ENCODE results near the gene TNFRSF19.

Gene TNFRSF19

DNA sequence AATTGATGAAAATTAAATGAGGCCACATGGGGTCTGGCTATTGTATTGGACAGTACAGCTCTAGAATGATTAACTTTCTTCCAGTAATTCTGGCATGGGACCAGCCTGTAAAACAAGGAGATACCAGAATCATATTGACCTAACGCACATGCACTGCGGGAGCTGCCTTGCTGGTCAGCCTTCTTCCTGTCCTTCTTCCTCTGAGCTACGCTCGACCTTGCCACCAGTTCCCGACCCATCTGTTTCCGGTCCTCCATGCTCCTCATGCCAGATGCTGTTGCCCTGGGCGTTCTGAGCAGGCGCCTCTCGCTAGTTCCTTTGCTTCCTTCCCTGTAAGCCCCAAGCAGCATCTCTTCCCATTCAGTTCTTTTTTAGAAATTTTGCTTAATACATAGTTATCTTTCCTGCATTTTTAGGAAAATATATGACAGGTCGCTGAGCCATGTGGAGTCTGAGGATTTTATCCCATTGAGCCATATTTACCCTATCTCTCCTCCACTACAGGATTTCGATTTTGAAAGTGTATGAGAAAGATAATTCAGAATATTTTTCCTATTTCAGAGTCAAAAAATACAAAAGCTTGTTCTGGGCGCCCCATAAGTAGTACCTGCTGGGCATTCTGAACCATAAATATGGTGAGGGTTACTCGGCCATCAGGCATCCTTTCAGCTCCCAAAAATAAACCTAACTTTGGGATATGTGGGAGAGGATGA lies 38.6 kb downstream of the TNFRSF19 start:
- no peak for DNase-seq

DNA sequence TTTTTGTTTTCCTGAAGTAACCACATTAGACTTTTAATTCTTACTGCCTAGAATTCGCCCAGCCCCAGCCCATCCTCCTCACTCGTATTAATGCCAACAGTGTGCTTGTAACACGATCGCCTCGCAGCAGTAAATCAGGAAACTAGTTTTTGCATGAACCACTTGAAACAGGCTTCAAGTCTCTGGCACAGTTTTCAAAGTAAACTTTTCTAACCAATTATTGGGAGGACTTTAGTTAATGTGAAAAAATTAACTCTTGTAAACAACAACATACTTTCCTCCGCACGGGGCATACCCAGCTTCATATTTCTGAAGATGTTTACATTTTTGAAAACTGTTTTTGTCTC lies 39.2 kb downstream of the TNFRSF19 start:
- no peak for DNase-seq

DNA sequence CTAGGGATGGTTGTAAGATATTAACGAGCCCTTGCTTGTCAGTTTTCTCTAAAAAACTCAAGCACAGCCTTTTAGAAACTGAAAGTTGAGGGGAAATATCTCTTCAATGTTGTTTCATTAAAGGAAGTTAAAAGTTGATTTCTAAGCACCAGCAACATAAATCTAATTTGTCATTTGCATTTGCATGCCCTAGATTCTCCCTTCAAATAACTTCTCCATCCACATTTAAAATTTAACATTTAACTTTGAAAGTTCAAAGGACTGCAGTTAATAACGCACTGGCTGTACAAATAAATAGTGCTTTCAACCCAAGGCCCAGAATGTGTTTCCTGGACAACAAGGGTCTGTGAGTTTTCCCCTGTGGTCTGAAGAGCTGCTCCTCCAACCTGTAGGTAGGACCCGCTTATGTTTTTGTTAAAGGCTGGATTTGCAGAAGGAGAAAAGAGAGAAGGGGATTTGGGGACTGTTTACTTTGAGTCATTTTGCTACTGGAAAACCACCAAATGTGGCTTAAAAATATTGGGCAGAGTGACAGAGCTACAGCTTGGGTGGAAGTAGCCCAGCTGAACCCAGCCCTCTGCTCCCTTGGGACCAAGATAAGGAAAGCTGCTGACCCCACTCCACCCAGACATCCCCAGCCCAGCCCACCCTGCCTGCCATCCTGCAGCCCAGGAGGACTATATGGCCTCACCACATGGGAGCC lies 39.8 kb downstream of the TNFRSF19 start:
- no peak for DNase-seq

DNA sequence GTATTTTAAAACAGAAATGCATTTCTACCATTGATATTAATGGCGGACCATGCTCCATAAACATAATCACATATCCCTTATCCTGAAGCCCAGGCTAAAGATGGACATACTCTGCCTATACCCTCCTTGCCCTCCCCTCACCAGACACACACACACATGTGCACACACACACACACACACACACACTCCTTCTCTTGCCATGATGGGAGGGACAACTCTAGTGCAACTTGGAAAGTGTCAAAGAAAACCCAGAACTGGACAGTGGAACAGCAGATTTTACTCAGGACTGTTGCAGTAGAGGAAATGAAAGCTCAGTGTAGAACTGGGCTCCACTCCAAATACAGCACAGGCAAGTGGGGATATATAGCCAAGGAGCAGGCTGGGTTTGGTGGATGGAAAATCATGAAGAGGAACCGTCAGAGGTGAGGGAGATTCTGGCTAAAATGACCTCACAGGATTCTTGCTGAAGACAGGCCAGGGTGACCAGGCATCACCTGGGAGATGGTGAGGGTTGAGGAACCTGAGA lies 40.8 kb downstream of the TNFRSF19 start:
- no peak for DNase-seq

DNA sequence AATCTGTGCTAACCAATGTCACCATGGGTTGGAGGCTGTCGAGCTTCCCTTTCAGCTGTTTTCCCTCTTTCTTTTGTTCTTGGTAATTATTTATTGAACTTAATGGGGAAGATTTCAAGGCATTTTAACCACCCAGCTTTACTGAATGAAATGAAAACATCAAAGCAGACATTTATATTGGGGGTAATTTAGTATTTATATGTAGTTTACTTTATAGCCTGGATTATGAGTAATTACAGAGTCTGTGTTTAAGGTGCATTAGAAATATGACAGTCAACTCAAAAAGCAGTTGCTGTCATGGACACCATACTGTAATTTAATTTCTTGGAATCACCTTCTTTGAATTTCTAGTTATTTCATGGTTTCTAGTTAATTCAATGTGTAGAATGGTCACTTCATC lies 42.0 kb downstream of the TNFRSF19 start:
- DNase-seq = no peak

DNA sequence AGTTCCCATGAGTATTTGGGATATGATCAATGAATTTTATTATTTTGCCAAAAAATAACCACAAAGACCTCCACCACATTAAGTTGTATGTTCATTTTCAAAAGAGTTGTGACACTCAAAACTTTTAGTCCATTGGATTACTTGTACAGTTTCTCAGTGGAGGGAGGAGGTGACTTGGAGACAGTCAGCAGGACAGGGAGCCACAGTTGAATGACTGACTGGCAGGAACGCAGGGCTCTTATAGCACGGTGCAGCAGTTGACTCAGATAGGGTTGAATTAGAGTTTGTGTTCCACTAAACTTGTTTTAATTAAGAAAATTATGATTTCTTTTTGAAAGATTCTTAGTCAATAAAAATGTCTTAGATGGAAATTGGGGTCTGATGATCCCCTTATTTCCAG lies 42.5 kb downstream of the TNFRSF19 start:
- DNase-seq = no peak

DNA sequence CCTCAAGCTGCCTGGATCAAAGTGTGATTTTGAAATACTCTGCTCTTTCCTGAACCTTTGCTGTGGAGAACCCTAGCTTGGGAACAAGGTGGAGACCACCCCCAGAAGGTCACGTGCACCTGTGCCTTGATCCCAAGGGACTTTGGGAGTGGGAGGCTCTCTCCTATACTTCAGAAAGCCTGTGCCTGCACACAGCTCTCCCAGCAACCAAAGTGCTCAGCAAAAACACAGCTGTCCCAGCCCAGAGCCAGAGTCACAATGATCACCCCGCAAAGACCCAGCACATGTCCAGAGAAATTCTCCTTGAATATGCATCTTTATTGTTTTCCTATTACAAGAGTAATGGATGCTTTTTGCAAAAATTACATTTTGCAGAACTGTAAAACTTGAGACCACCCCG lies 43.4 kb downstream of the TNFRSF19 start:
- no peak for DNase-seq

DNA sequence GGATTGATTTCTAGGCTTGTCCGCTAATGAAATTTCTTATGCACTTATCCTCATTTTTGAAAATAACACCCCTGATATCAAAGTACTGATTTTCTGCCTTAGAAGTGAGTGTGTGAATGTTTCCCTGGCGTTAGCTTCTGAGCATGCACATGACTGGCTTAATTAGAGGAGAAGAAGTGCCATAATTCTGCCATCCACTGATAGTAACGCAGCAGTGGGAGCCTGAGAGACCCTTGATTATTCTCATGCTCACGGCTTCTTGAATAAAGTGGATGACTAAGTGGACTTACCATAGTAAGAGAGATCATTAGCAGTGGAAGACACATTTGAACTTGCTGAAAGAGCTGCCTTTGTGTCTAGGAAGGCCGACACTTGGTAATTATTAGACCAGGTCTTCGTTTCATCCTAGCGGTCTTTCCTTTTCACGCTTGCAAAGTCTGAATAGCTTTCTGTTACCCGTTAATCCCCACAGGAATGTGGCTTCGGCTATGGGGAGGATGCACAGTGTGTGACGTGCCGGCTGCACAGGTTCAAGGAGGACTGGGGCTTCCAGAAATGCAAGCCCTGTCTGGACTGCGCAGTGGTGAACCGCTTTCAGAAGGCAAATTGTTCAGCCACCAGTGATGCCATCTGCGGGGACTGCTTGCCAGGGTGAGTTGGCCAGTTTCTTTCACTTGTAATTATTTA lies 45.3 kb downstream of the TNFRSF19 start:
- no peak for DNase-seq

DNA sequence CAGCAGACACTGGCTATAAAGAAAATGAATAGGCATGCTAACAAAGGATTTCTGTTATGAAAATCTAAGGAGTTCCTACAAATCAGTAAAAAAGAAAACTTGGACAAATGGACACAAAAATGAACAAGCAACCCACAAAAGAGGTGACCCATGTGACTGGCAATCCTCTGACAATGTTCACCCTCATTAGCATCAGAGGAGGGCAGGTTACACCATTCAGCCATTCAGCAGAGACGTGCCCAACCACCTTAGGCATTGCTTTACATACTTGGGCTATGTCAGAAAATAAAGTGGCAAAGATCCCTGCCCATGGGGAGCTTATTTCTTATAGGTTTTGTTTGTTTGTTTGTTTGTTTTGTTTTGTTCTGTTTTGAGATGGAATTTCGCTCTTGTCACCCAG lies 46.0 kb downstream of the TNFRSF19 start:
- DNase-seq = no peak

DNA sequence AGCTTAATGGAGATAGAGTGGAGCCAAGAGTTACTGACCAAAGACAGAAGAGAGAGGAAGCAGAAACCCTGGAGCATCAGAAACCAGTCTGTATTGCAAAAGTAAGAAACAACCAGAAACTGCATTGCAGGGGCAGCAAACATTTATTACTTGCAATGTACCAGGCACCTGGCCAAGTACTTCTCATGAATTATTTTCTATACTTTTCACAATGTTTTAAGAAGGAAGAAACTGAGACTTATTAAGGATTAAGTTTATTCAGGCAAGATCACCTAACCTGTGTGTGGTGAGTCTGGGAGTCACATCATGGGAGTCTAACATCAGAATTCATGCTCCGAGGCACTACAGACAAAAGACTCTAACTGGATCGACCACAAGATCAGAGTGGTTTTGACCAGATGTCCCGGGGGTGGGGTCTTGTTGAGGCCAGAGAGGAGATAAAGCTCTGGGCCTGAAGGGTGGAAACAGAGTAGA lies 47.4 kb downstream of the TNFRSF19 start:
- DNase-seq = no peak

DNA sequence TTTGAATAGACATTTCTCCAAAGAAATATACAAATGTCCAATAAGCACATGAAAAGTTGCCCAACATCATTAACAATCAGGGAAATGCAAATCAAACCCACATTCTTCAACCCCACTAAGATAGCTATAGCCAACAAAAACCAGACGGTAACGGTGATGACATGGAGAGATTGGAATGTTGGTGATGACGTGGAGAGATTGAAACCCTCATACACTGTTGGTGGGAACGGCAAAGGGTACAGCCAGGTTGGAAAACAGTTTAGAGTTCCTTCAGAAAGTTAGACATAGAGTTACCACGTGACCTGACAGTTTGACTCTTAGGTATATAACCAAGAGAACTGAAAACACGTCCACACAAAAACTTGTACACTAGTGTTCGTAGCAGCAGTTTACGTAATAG lies 48.1 kb downstream of the TNFRSF19 start:
- no peak for DNase-seq

DNA sequence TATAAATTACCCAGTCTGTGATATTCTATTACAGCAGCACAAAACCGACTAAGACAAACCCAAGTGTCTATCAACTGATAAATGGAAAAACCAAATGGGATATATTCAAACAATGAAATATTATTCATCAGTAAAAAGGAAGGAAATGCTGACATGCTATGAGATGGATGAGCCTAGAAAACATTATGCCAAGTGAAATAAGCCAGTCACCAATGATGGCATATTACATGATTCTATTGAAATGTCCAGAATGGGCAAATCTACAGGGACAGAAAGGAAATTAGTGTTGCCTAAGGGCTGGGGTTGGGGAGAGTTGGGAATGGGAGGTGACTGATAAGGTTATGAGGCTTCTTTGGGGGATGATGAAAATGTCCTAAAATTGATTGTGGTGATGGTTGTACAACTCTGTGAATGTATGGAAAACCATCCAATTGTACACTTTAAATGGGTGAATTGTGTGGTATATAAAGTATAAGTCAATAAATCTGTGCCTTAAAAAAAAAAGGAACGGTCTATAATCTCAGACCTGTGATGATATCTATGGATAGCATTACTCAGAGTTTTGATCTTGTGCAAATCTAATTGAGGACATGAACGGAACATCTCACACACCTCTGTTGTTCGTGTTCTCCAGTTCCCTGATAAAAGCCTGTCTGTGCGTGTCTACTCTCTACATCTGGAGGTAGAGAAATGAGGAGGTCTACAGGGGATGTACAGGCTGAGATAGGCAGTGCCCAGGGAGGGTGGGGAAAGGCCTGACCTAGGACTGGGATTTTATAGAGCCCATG lies 49.0 kb downstream of the TNFRSF19 start:
- DNase-seq = no peak

DNA sequence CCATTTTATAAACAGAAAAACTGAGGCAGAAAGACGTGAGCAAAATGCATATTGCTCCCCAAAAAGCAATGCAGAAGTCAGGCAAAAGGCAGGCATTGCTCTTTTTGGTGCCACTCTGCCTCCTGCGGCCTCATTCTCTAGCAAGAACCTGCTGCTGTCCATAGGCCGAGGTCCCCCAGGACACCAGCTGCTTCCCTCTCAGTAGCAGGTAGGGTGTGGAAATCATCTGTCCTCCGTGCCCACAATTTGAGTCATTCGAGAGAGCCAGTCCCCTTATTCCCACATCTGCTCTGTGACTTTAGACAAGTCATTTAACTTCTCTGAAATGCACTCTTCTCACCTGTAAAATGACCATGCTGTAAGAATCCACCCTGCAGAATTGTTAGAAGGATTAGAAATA lies 50.0 kb downstream of the TNFRSF19 start:
- no peak for DNase-seq

DNA sequence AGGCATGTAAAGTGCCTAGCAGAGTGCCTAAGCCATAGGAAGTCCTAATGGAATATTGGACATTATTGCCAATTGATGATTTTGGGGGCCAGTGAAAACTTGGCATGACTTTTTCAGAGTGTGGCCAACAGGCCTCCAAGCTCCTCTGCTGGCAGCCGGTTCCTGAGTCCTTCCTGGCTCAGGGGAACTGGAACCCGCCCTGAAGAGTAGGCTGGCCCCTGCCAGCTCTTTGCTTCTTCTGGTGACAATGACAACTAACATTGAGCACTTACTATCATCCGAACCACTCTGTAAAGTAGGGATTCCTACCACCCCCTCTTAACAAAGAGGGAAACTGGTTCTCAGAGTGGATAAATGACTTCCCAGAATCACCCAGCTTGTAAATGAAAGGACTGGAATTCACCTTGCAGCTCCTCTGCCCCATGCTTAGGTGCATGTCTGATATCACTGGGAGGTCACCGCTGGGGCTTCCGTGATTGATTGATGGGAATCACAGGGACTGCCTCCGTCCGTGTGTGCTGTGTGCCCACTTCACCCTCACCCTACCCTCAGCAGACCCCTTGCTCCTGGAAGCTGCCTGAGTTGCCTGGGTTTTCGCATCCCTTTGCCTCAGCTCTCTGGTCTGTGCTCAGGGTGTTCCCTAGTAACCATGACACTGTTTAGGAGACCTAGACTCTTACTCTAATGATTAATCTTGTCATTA lies 50.6 kb downstream of the TNFRSF19 start:
- no peak for DNase-seq

DNA sequence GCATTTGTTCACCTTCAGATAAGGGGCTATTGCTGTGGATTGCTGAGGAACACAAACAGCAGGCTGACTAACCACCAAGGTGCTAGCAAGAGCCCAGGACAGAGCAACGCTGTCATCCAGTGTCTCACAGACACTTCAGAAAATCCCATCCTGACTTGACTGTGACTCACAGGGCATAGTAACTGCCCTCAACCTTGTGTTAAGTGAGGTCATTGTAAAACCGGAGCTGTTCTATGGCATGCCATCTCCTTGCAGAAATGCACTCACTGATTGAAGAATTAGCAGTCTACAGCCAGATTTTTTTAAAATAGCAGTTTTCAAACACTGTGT lies 51.1 kb downstream of the TNFRSF19 start:
- DNase-seq = no peak

DNA sequence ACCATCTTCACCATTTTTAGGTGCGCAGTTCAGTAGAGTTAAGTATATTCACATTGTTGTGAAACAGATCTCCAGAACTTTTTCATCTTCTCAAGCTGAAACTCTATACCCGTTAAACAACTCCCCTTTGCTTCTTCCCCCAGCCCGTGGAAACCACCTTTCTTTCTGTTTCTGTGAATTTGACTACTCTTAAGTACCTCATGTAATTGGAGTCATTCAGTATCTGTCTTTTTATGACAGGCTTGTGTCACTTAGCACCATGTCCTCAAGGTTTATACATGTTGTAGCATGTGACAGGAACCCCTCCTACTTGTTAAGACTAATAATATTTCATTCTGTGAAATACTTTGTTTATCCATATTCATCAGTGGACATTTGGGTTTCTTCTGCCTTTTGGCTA lies 52.8 kb downstream of the TNFRSF19 start:
- no peak for DNase-seq

DNA sequence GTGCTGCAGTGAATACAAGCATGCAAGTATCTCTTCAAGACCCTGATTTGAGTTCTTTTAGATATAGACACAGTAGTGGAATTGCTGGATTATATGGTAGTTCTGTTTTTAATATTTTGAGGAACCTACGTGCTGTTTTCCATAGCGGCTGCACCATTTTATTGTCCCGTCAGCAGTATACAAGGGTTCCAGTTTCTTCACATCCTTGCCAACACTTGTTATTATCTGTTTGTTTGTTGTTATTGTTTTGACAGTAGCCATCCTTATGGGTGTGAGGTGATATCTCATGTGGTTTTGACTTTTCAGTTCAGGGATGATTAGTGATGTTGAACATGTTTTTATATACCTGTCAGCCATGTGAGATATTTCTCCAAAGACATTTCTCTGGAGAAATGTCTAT lies 53.2 kb downstream of the TNFRSF19 start:
- no peak for DNase-seq

DNA sequence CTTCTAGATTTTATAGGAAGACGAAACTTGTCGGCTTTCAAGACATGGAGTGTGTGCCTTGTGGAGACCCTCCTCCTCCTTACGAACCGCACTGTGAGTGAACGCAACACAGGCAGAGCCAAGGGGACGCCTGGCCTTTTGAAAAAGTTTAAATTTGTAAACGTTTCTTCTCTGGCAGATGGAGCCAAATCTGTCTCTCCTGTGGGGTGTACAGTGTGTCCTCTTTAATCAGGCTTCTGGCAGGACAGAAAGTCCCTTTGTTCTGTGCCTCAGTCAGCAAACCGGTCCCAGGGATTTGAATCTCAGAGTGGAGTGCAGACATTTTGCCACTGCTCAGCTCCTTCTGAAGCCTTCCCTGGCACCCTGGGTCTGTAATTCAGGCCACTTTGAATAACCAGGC lies 56.5 kb downstream of the TNFRSF19 start:
- no peak for DNase-seq

DNA sequence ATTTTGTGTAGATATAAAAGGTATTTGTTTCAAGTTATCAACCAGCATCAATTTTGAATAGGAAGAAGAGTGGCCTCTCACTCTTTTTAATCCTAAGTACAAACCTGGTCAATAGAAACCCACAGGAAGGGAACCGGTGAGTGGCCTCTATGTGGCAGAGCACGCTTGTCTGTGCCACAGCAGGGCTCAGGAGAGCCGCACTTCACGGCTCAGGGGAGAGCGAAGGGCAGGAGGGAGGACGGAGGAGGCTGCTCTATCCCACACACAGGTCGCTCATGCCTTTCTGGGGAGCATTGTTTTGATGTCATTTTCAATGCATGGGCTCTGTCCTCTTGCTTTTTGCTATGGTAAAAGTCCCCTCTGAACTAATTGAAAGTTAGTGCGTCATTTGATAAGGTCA lies 57.2 kb downstream of the TNFRSF19 start:
- DNase-seq = no peak

DNA sequence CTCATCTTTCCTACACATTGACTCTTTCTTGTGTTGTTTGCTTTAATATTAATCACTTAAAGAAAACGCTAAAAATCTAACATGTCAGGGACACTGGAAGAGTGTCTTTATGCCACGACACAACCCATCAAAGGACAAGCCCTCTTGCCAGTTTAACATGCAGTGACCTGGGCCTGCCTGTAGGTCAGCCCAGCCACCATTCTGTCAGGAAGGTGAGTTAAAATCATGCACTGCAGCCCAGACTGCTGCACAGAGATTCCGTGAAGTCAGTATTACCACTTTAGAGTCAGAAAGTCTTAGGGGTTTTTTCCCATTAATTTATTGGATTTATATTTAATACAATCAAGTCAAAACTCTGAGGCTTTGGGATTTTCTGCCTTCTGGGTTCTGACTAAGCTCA lies 58.0 kb downstream of the TNFRSF19 start:
- no peak for DNase-seq

DNA sequence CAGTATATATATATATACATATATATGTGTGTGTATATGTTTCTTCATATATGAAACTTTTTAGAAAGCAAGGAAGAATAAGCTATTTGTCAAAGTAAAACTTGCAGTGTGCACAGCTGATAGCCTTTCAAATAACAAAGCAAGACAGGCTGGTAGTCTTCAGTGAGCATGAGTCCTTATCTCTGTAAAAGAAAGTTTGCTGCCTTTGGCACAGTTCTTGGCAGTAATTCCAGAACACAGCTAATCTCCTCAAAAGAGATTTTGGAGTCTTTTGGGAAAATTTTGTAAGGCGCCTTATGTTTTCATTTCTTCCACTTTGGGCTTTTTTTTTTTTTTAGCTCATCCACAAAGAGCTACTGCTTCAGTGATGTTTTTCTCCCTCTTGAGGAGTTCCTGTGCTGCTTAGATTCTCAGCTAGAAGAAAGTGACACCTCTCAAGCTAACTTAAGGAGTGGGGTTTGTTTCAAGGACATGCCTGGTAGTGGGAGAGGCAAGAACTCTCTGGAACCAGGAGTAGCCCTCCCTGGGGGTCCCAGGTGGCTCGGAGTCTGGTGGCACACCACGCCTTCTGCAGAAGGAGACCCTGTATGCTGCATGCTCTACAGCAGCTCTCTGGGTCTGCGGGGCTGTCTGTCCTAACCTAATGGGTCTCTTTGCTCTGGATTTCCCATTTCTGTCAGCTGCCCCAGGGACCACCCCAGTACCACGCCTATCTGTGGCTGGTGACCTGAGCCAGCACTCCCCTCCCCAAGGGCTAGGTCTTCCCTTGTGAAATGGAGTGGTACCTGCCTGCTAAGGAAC lies 58.8 kb downstream of the TNFRSF19 start:
- DNase-seq = no peak

All from CD4-positive, alpha-beta T cell treated with Interferon alpha-2 for 1 hour (primary cell).